HG03095 (cell line): ENCODE data around the gene CXCR3.
"Not testable (repeated sequence)": the region's sequence is repeated elsewhere in the genome, so short reads cannot be mapped to it uniquely, and the experiment has no call there.

Source experiments
- ATAC-seq: cut with Tn5 transposase; IDR thresholded peaks from one replicate; pipeline ENCODE4 v1.9.1; 2021; ENCODE audit warnings: moderate library complexity; ENCODE audit not compliant: unreplicated experiment

The CXCR3 gene

GRCh38 chrX:71611736-71612135 lies 6.6 kb downstream of the CXCR3 start:
- ATAC-seq: not testable (repeated sequence)

- no peak for ATAC-seq
Measured at GRCh38 chrX:71609095-71609750, 9.1 kb downstream of the CXCR3 start.

GRCh38 chrX:71607488-71607887 lies 10.8 kb downstream of the CXCR3 start:
- ATAC-seq: no peak

- no peak for ATAC-seq
Measured at GRCh38 chrX:71606536-71607216, 11.6 kb downstream of the CXCR3 start.

GRCh38 chrX:71604796-71605568 lies 13.3 kb downstream of the CXCR3 start:
- no peak for ATAC-seq

- ATAC-seq: no peak
Measured at GRCh38 chrX:71604141-71604540, 14.2 kb downstream of the CXCR3 start.

DNA sequence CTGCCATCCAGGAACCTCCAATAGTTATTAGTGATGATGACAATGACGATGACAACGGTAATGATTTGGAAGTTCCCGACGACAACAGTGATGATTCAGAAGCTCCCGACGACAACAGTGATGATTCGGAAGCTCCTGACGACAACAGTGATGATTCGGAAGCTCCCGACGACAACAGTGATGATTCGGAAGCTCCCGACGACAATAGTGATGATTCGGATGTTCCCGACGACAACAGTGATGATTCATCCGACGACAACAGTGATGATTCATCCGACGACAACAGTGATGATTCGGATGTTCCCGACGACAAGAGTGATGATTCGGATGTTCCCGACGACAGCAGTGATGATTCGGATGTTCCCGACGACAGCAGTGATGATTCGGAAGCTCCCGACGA lies 14.7 kb downstream of the CXCR3 start:
- no peak for ATAC-seq

DNA sequence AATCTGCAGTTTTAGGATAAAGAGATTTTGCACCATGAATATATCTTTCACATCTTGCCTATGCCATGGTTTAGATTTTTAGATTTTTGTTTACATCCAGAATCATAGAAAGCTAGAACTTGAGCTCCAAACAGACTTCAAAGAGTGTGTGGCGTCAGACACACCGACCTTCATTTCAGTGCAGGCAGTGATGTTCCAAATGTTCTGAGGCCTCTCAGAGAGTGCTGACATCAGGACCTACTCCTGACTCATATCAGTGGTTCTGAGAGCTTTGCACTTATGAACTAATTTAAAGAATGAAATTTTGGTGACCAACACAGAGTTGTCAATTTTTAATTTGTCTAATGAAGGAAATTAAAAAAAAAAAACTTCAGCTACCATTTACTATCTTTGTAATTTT lies 18.3 kb downstream of the CXCR3 start:
- no peak for ATAC-seq

GRCh38 chrX:71593210-71593609 lies 25.1 kb downstream of the CXCR3 start:
- not testable (repeated sequence) for ATAC-seq

GRCh38 chrX:71586929-71587328 lies 31.4 kb downstream of the CXCR3 start:
- ATAC-seq: no peak

GRCh38 chrX:71581210-71581609 lies 37.1 kb downstream of the CXCR3 start:
- no peak for ATAC-seq

DNA sequence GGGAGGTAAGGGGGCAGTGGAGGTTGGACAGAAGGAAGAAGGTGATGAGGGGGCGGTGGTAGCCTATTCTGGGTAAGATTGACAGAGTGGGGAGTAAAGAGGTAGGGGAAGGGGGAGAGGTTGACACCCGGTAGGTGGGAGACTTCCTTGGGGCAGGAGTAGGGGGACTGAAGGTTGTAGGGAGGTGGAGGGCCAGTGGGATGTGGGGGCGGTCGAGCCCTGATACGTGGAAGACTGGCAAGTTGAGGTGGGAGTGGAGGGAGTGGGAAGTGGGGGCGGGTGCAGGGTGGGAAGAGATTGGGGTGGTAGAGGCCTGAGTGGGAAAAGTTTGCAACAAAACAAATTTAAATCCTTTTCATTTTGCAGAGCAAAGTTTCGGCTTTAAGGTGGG lies 38.3 kb downstream of the CXCR3 start:
- ATAC-seq: no peak

- no peak for ATAC-seq
Measured at GRCh38 chrX:71579136-71579989, 38.9 kb downstream of the CXCR3 start.

DNA sequence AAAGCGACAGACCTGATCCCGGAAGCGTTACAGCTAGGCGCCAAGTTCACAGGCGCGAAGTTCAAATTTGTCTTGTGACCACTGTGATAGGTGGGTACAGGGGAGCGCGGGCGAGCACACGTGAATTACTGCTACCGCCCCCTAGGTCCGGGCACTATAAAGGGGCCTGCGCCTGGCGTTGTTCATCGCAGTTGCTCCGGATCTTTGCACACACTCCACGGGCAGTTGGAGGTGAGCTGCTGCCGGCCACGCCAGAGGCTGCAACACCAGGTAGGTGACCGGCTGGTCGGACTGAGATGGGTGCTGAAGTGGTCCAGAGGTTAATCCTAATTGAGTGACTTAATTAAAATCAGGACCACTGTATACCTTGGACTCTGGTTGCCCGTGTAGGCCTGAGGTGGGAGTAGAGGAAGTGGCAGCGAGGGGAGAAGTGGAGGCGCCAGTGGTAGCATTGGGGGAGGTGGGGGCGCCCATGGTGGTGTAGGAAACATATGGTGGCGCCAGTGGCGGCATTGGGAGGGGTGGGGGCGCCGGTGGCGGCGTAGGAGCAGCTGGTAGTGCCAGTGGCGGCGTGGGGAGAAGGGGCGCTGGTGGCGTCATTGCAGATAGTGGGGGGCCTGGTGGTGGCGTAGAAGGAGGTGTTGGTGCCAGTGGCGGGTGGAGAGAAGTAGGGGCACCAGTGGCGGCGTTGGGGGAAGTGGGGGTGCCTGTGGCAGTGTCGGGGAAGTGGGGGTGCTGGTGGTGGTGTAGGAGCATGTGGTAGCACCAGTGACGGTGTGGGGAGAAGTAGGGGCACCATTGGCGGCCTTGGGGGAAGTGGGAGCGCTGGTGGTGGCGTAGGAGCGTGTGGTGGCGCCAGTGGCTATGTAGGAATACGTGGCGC lies 39.8 kb downstream of the CXCR3 start, which contains the start of gene GCNA:
GCNA (plus strand) TSS at position 185 of the 883 bp plus-strand sequence. CDS start 2,385 bp downstream, outside the sequence.
- no peak for ATAC-seq

GRCh38 chrX:71577682-71578081 lies 40.6 kb downstream of the CXCR3 start:
- no peak for ATAC-seq

DNA sequence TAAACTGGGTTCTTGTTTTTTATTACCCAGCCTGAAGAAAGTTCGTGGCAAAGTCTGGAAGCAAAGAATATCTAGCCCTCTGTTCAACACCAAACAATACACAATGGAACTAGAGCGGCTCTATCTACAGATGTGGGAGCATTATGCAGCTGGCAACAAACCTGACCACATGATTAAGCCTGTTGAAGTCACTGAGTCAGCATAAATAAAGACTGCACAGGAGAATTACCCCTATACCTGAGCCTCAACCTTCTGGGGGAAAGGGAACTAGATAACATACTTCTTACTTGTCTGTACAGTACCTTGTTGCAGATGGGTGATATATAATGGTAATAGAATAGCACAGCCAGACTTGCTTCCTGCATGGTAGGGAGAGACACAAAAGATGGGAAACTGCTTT lies 44.7 kb downstream of the CXCR3 start:
- no peak for ATAC-seq

DNA sequence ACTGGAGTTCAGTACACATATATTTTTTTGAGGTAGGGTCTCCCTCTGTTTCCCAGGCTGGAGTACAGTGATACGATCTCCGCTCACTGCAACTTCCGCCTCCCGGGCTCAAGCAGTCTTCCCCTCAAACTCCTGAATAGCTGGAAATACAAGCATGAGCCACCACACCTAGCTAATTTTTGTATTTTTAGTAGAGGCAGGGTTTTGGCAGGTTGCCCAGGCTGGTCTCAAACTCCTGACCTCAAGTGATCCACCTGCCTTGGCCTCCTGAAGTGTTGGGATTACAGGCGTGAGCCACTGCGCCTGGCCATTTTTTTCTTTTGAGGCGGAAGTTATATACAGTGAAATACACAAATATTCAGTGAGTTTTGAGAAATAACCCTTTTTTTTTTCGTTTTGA lies 46.9 kb downstream of the CXCR3 start:
- not testable (repeated sequence) for ATAC-seq
